Transverse colon (tissue), 4 donors: ENCODE data around the gene PBX4. TPM values are rescaled to one million over a fixed set of nuclear protein-coding genes. Genes with fewer than 3 reads are reported as not detected.

Source experiments
- DNase-seq: peaks from one replicate; pipeline ENCODE4 v3.0.0-alpha.2; 2019
- H3K27ac ChIP-seq, 4 donors: fragments of 200-600 bp; sonication (generic); 2 replicates each; pipeline ENCODE4 v1.5.1; 2016 to 2018; ENCODE audit warnings: inconsistent platforms in 4 of 4
- H3K27me3 ChIP-seq: fragments of 200-600 bp; sonication (generic); 2 replicates; pipeline ENCODE4 v1.5.1; 2017; ENCODE audit warnings: inconsistent platforms
- H3K36me3 ChIP-seq, 4 donors: fragments of 200-600 bp; sonication (generic); 2 replicates each; pipeline ENCODE4 v1.5.1; 2017 to 2019; ENCODE audit warnings: inconsistent platforms in 4 of 4
- H3K4me1 ChIP-seq, 4 donors: fragments of 200-600 bp; sonication (generic); 2 replicates each; pipeline ENCODE4 v1.5.1; 2017 to 2020; ENCODE audit warnings: inconsistent platforms in 4 of 4
- H3K4me3 ChIP-seq, 4 donors: fragments of 200-600 bp; sonication (generic); 1 replicate in 1 of 4; 2 replicates in 3 of 4; pipeline versions ENCODE4 v1.5.1 to v1.6.1; 2017 to 2019; ENCODE audit warnings: inconsistent platforms in 4 of 4
- H3K9me3 ChIP-seq, 2 donors: fragments of 200-600 bp; sonication (generic); 2 replicates each; pipeline ENCODE4 v1.5.1; 2017 to 2019; ENCODE audit warnings: inconsistent platforms in 2 of 2
- CTCF ChIP-seq, 5 experiments: fragments of 200-600 bp in 3 of 5; fragments of 450-650 bp in 2 of 5; sonication (generic) in 3 of 5; IDR thresholded peaks; 1 replicate in 2 of 5; 2 replicates in 3 of 5; pipeline ENCODE4 v1.5.1; 2016 to 2017; ENCODE audit warnings: antibody characterized with exemption in 5 of 5, inconsistent platforms in 3 of 5, mild to moderate bottlenecking in 2 of 5, moderate library complexity in 1 of 5
- EP300 ChIP-seq: sonication (generic); formaldehyde crosslinking; IDR thresholded peaks from one replicate; pipeline ENCODE4 v1.6.1; 2017; ENCODE audit warnings: antibody characterized with exemption, low read depth
- POLR2A ChIP-seq: fragments of 450-650 bp; IDR thresholded peaks from one replicate; pipeline ENCODE4 v1.6.1; 2016; ENCODE audit warnings: antibody characterized with exemption, mild to moderate bottlenecking, moderate library complexity
- POLR2AphosphoS5 ChIP-seq, 3 donors: sonication (generic); formaldehyde crosslinking; IDR thresholded peaks; one replicate each; pipeline ENCODE4 v1.6.1; 2016; ENCODE audit warnings: antibody characterized with exemption in 3 of 3
- WGBS, 2 donors: methylation state at CpG; one replicate each; pipeline ENCODE4 v1.1.5; 2018; ENCODE audit warnings: low coverage in 1 of 2; 5-methylcytosine and 5-hydroxymethylcytosine counted together
- in situ Hi-C, 4 donors: fragments of 200-750 bp; cut with MboI; loops; one replicate each; pipeline versions ENCODE4 v1.15.0 to v1.15.1; 2017; ENCODE audit warnings: low sequenced_read_pairs in 3 of 4, low pct_ligation_motif_present in 1 of 4, low pct_unique_long_range_greater_than_20kb in 1 of 4
- intact Hi-C: fragments of 100-400 bp; cut with DNase I; formaldehyde crosslinking; loops from one replicate; pipeline ENCODE4 v1.15.1; 2023; ENCODE audit warnings: low total_unique reads
- total RNA-seq, 4 donors: library from RNA; depleted of rRNA; stranded (reverse); fragments of >200 nt; gene quantifications; one replicate each; pipeline ENCODE4 v1.1.0, GENCODE V29; 2016

PBX4 gene
- total RNA-seq, 4 donors from 2014 or later, result 1.9 to 11.9 (median 5.1) TPM

- intact Hi-C loops, result no loop called here
- 87% methylated on average over 15 of the region's 17 CpGs; no CpG with 5 or more reads in 1 of the 2 donors for WGBS, 2 donors
These were observed 26.9 kb upstream of the PBX4 start for GRCh38 chr19:19645233-19645870.

DNA sequence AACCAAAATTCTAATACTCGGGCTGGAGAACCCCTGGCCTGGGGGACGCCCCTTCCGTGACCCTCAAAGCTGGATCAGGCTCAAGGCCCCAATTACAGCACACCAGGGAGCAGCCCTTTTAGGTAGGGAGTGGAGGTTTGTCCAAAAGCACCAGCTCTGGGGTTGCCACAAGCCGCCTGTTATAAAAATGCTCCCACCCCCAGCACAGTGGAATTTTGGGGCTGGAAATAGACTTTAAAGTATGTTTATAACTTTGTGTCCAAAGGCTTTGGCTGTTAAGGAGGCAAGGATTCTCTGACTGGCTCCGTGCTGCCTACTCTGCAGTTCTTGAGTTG, 25.5 kb upstream of the PBX4 start:
- Histone ChIP-seq H3K27me3 (no peaks in the 10 kb centered on the region), H3K4me1 (peaks cover 0 to 10% (median 5%) of the 10 kb centered on the region in 4 donors), H3K36me3 (peaks cover 0 to 18% (median 3%) of the 10 kb centered on the region in 4 donors), H3K9me3 (no peaks in the 10 kb centered on the region), H3K4me3 (peak overlapping the region in 3 of 4 donors; percentile 80 to 86 (median 82)), H3K27ac (peak overlapping the region; percentile 81 to 88 (median 84))
- in situ Hi-C loops, result loop anchor here (5.0 to 25.0 kb wide), 3 partner anchors 107 to 112 kb away; partner anchors contain the start of genes CILP2 (in 3 of the 4) and YJEFN3 (in 1 of the 4)
- 26% methylated on average over 5 of the region's 5 CpGs; no CpG with 5 or more reads in 1 of the 2 donors for WGBS, 2 donors
- DNase-seq, result no peak
- intact Hi-C loops, result no loop called here
- peak in 3 of 5 experiments; percentile 0 to 24 (median 2) for TF ChIP-seq CTCF (IDR thresholded peaks at IDR 0.05)
- no peak for TF ChIP-seq POLR2AphosphoS5 (IDR thresholded peaks at IDR 0.05)

More at GRCh38 chr19:19645233-19645870, 26.9 kb upstream of the PBX4 start:
- no peak overlapping the region for H3K27ac ChIP-seq
- H3K27me3 ChIP-seq, result no peaks in the 10 kb centered on the region
- H3K36me3 ChIP-seq, result peaks cover 0 to 25% (median 6%) of the 10 kb centered on the region in 4 donors
- H3K4me3 ChIP-seq, result no peak overlapping the region
- no peaks in the 10 kb centered on the region for H3K9me3 ChIP-seq
- no peak for DNase-seq
- in situ Hi-C loops, result loop anchor here in 3 of 4 donors (10.0 to 25.0 kb wide), 2 partner anchors 108 to 111 kb away; partner anchors contain the start of genes CILP2 (in 3 of the 3) and YJEFN3 (in 1 of the 3)
- H3K4me1 ChIP-seq, result peaks cover 0 to 10% (median 5%) of the 10 kb centered on the region in 4 donors
- TF ChIP-seq EP300 (no peak), CTCF (IDR thresholded peaks at IDR 0.05) (no peak), POLR2A (no peak), POLR2AphosphoS5 (IDR thresholded peaks at IDR 0.05) (no peak)

DNA sequence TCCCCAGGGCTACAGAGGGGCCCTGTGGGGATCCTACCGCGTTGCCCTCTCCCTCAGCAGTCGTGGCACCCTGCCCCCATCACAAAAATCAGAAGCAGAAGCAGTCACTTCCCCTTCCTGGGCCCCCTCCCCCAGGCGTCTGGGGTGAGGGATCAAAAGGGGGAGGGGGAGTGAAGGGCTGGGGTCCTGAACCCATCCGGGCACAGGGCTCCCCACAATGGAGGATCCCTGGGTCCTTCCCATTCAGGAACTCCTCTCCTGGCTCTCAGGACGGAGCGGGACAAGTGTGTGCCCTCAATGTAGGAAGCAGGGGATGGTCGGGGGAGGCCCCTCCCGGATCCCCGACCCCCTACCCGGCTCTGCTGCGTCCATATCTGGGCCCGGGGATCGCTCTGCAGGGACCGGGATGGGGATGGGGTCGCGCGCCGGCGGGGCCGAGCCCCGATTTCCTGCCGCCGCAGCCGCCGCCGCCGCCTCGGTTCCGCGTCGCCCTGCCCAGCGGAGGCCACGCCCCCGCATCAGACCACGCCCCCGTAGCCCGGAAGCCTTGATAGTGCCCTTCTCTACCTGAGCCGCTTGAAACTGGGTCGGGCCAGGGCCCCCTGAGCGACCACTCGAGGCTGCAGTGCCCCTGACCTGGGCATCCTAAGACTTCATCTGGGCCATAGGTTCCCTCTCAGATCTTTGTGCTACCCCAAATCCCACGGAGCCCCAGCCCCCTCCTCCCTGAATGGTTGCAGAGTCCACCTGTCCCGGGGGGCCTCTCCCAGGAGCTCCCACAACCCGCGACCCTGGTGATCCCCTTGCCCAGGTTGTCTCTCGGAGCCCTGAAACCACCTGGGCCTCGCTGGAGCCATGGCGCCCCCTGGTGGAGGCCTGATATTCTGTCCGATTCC, 24.9 kb upstream of the PBX4 start, which contains the start of gene GMIP:
Gene GMIP, minus strand, starts transcription at position 500 of the 896 bp plus-strand sequence. Its CDS starts 128 bp downstream, at position 372.
- H3K4me1 ChIP-seq, result peaks cover 0 to 10% (median 5%) of the 10 kb centered on the region in 4 donors
- H3K27ac ChIP-seq, result peak within 1 kb of the TSS; percentile 81 to 88 (median 84)
- WGBS, 2 donors, result 1% methylated on average over 34 of the region's 50 CpGs; no CpG with 5 or more reads in 1 of the 2 donors
- in situ Hi-C loops, result loop anchor here (5.0 to 25.0 kb wide), 3 partner anchors 106 to 111 kb away; partner anchors contain the start of genes CILP2 (in 3 of the 4) and YJEFN3 (in 1 of the 4)
- no peaks in the 10 kb centered on the region for H3K9me3 ChIP-seq
- DNase-seq, result peak; percentile 91
- intact Hi-C loops, result no loop called here
- H3K27me3 ChIP-seq, result no peaks in the 10 kb centered on the region
- H3K4me3 ChIP-seq, result peak within 1 kb of the TSS; percentile 38 to 86 (median 81)
- H3K36me3 ChIP-seq, result peaks cover 0 to 17% (median 3%) of the 10 kb centered on the region in 4 donors
- TF ChIP-seq EP300 (no peak), POLR2AphosphoS5 (IDR thresholded peaks at IDR 0.05) (peak; percentile 4 to 64 (median 38)), CTCF (IDR thresholded peaks at IDR 0.05) (peak; percentile 90 to 96 (median 93)), POLR2A (peak; percentile 69)
